ENCODE measurements around the gene FLRT1.

GRCh38 chr11:64035576-64035975, at the start of gene FLRT1:
- no peak for TF ChIP-seq CEBPB (IDR thresholded peaks at IDR 0.05)
- TF ChIP-seq KDM1A (IDR thresholded peaks at IDR 0.05; ENCODE audit: low read depth), result no peak
- TF ChIP-seq HOXA7 (CRISPR knock-in tag; IDR thresholded peaks at IDR 0.05), result no peak
- TF ChIP-seq EP300 (IDR thresholded peaks at IDR 0.05), result no peak
- no peak for TF ChIP-seq TFCP2L1 (CRISPR knock-in tag; IDR thresholded peaks at IDR 0.05)
- no peak for TF ChIP-seq CTCF (IDR thresholded peaks at IDR 0.05)
- TF ChIP-seq MAX (IDR thresholded peaks at IDR 0.05), result no peak
- TF ChIP-seq RAD21 (conservative IDR thresholded peaks at IDR 0.05 in 1 of 2, IDR thresholded peaks at IDR 0.05 in 1 of 2), result no peak
- TF ChIP-seq JUNB (IDR thresholded peaks at IDR 0.05), result no peak
- TF ChIP-seq POLR2A (IDR thresholded peaks at IDR 0.05; ENCODE audit: low read length), result no peak
- no peak for TF ChIP-seq HMGXB4 (CRISPR knock-in tag; IDR thresholded peaks at IDR 0.05; ENCODE audit: borderline replicate concordance)
- TF ChIP-seq RARB (CRISPR knock-in tag; IDR thresholded peaks at IDR 0.05), result no peak
- TF ChIP-seq CHD4 (IDR thresholded peaks at IDR 0.05; ENCODE audit: borderline replicate concordance), result no peak
- no peak for TF ChIP-seq EHMT2 (IDR thresholded peaks at IDR 0.05; ENCODE audit: low read depth)

Data from A549 (cell line).